WTC11 (cell line): ENCODE data around the gene GANAB.

Source experiments
- FOXP4 ChIP-seq: sonication (generic); formaldehyde crosslinking; IDR thresholded peaks from 2 replicates; pipeline ENCODE4 v1.8.0; 2022; ENCODE audit warnings: mild to moderate bottlenecking, missing genetic modification reagents
- TF ChIP-seq, protein P1 (sequence below): sonication (generic); formaldehyde crosslinking; IDR thresholded peaks from 2 replicates; pipeline ENCODE4 v1.8.1; 2022; ENCODE audit warnings: low read depth, missing genetic modification reagents, borderline replicate concordance
- TF ChIP-seq, protein P2 (sequence below): fragments of 200-600 bp; IDR thresholded peaks from 2 replicates; pipeline ENCODE4 v1.8.0; 2022; ENCODE audit warnings: antibody characterized with exemption

DNA sequence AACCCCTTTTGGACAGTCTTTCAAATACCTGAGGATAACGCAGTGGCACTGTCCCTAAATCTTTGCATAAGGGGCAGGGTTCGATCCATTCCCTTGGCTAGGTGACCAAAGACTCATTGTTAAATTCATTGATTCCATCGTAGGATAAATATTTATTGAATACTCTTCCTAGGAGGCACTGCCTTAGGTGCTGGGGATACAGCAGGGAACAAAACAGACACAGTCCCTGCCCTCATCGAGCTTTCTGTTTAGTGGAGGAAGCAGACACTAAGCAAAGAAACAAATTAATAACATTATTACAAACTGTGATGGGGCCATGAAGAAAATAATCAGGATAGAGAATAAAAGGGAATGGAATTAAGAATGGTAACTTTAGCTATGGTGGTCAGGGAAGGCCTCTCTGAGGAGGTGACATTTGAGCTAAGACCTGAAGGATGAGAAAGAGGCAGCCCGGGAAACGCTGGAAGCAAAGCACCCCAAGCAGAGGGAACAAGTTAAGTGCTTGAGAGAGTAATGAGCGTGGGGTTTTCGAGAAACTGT lies 25.3 kb downstream of the GANAB start:
- TF ChIP-seq FOXP4 (CRISPR knock-in tag) = no peak
- TF ChIP-seq, protein P1, sequence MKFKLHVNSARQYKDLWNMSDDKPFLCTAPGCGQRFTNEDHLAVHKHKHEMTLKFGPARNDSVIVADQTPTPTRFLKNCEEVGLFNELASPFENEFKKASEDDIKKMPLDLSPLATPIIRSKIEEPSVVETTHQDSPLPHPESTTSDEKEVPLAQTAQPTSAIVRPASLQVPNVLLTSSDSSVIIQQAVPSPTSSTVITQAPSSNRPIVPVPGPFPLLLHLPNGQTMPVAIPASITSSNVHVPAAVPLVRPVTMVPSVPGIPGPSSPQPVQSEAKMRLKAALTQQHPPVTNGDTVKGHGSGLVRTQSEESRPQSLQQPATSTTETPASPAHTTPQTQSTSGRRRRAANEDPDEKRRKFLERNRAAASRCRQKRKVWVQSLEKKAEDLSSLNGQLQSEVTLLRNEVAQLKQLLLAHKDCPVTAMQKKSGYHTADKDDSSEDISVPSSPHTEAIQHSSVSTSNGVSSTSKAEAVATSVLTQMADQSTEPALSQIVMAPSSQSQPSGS (CRISPR knock-in tag) = no peak
- TF ChIP-seq, protein P2, sequence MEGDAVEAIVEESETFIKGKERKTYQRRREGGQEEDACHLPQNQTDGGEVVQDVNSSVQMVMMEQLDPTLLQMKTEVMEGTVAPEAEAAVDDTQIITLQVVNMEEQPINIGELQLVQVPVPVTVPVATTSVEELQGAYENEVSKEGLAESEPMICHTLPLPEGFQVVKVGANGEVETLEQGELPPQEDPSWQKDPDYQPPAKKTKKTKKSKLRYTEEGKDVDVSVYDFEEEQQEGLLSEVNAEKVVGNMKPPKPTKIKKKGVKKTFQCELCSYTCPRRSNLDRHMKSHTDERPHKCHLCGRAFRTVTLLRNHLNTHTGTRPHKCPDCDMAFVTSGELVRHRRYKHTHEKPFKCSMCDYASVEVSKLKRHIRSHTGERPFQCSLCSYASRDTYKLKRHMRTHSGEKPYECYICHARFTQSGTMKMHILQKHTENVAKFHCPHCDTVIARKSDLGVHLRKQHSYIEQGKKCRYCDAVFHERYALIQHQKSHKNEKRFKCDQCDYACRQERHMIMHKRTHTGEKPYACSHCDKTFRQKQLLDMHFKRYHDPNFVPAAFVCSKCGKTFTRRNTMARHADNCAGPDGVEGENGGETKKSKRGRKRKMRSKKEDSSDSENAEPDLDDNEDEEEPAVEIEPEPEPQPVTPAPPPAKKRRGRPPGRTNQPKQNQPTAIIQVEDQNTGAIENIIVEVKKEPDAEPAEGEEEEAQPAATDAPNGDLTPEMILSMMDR = no peak
